Mesothelial cell of epicardium (in vitro differentiated cells): ENCODE data around the gene ARSI. TPM values are rescaled to one million over a fixed set of nuclear protein-coding genes. Genes with fewer than 3 reads are reported as not detected.

ENCODE experiments used
- DNase-seq, 2 experiments: peaks; one replicate each; pipeline ENCODE4 v3.0.0; 2021; ENCODE audit warnings: low spot score in 2 of 2; ENCODE audit not compliant: unreplicated experiment in 2 of 2
- H3K27ac Mint-ChIP-seq: 2 replicates; pipeline ENCODE4 v1.8.0; 2021; ENCODE audit warnings: mixed read lengths
- H3K27me3 Mint-ChIP-seq: 2 replicates; pipeline ENCODE4 v1.8.0; 2021; ENCODE audit warnings: low read depth, mixed read lengths
- H3K36me3 Mint-ChIP-seq: 2 replicates; pipeline ENCODE4 v1.8.0; 2021; ENCODE audit warnings: mixed read lengths
- H3K4me1 Mint-ChIP-seq: 2 replicates; pipeline ENCODE4 v1.8.0; 2021; ENCODE audit warnings: mixed read lengths
- H3K4me3 Mint-ChIP-seq: 2 replicates; pipeline ENCODE4 v1.8.0; 2021; ENCODE audit warnings: mild to moderate bottlenecking, moderate library complexity, mixed read lengths
- H3K9me3 Mint-ChIP-seq: 2 replicates; pipeline ENCODE4 v1.8.0; 2021; ENCODE audit warnings: mixed read lengths
- total RNA-seq: library from RNA; stranded (reverse); gene quantifications from 3 replicates; pipeline ENCODE4 v1.2.1, GENCODE V29; 2021
- TF ChIP-seq, protein P1 (sequence below): fragments of 200-600 bp; sonication (generic); IDR thresholded peaks from one replicate; pipeline ENCODE4 v1.5.0; 2021; ENCODE audit warnings: antibody characterized with exemption; ENCODE audit not compliant: unreplicated experiment

Gene ARSI
- total RNA-seq, 1 donor from 2014 or later: 18.8 TPM

DNA sequence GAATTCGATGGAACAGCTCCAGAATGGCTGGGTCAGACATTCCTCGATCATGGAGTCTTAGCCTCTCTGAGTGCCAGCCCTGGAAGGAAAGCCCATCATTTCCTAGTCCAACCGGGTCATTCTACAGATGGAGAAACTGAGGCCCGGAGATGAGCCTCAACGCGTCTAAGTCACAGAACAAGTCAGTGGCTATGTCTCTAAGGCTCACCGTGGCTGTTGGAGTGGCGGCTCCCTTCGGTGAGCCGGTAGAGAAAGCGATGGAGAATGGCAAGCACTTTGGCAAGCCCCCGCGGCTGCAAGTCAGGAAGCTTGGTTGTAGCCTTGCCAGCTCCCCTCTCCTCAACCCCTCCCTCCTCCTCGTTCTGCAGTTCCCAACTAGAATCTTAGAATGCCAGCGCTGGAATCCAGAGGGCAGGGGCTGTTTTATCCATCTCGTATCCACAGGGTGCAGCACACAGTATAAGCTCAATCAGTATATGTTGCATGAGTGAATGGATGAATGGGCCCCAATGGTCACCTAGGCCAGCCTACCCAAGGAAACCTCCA, 438 bp upstream of the ARSI start:
- Mint-ChIP-seq H3K27me3 (peaks cover 9% of the 10 kb centered on the region), H3K27ac (peak overlapping the region; percentile 93), H3K9me3 (no peaks in the 10 kb centered on the region), H3K4me1 (peaks cover 49% of the 10 kb centered on the region), H3K4me3 (peak overlapping the region; percentile 75), H3K36me3 (no peaks in the 10 kb centered on the region)
- DNase-seq: no peak
- TF ChIP-seq, protein P1, sequence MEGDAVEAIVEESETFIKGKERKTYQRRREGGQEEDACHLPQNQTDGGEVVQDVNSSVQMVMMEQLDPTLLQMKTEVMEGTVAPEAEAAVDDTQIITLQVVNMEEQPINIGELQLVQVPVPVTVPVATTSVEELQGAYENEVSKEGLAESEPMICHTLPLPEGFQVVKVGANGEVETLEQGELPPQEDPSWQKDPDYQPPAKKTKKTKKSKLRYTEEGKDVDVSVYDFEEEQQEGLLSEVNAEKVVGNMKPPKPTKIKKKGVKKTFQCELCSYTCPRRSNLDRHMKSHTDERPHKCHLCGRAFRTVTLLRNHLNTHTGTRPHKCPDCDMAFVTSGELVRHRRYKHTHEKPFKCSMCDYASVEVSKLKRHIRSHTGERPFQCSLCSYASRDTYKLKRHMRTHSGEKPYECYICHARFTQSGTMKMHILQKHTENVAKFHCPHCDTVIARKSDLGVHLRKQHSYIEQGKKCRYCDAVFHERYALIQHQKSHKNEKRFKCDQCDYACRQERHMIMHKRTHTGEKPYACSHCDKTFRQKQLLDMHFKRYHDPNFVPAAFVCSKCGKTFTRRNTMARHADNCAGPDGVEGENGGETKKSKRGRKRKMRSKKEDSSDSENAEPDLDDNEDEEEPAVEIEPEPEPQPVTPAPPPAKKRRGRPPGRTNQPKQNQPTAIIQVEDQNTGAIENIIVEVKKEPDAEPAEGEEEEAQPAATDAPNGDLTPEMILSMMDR: no peak

DNA sequence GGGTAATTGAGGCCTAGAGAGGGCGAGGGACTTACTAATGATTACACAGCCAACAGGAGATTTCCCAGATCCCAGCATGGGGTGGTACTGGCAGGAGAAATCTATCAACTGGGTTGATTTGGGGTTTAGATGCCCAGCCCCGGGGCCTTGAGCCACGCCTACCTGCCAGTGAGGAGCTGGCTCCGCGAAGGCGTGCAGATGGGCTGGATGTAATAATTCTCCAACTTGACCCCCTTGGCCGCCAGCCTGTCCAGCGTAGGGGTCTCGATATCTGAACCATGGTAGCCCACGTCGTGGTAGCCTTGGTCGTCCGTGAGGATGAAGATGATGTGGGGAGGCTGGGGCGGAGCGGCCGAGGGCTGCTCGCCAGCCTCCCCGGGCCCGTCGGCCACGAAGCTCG, 804 bp downstream of the ARSI start:
- Mint-ChIP-seq H3K9me3 (no peaks in the 10 kb centered on the region), H3K27ac (peak overlapping the region; percentile 13), H3K27me3 (peaks cover 9% of the 10 kb centered on the region), H3K36me3 (no peaks in the 10 kb centered on the region), H3K4me1 (peaks cover 49% of the 10 kb centered on the region), H3K4me3 (peak overlapping the region; percentile 70)
- TF ChIP-seq, protein P1: no peak
- DNase-seq: no peak

DNA sequence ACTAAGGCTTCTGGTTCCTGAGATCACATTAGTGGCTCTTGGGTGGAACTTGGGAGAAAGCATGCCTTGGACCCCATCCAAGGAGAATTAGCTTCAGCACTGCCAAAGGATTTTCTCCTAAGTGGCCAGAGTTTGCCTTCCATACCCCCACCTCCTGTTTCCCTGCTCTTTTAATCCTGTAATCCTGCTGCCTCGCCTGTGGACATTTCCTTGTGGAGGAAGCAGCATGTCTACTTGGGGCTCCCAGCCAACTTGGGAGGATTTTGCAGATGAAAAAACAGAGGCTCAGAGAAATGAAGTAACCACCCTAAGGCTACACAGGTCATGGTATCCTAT, 1.6 kb downstream of the ARSI start:
- Mint-ChIP-seq H3K4me1 (peaks cover 43% of the 10 kb centered on the region), H3K4me3 (peak overlapping the region; percentile 70), H3K27ac (peak overlapping the region; percentile 71), H3K36me3 (no peaks in the 10 kb centered on the region), H3K27me3 (peaks cover 9% of the 10 kb centered on the region), H3K9me3 (no peaks in the 10 kb centered on the region)
- TF ChIP-seq, protein P1: no peak
- no peak for DNase-seq

DNA sequence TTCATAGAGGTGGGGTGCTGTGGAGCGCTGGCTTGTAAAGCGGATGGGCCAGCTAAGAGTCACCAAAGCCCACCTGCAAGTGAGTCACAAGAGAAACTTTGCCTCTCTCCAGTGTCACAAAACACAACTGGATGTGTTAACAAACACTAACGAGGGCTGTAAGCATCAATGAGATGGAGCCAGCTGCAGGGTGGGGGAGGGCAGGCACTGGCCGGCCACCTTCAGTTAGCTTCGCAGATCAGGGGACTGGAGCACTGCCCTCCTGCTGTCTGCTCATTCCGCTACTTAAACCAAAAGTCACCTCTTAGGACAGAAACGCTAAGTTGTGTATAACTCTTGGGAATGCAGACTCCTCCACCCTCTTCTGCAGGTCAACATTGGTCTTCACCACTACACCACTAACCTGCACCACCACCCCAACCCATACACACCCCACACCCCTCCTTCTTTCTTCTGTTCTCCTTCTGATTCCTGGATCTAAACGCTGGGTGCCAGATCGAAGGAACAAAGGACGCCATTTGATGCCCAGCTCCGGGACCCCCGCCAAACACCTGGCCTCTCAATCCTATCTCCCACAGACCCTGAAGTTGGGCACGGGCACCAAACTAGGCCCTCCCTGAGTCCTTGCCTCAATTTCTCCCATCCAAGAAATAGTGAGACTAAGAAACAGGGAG, 2.1 kb downstream of the ARSI start:
- no peaks in the 10 kb centered on the region for H3K36me3 Mint-ChIP-seq
- H3K27ac Mint-ChIP-seq: peak overlapping the region; percentile 71
- DNase-seq: no peak
- H3K27me3 Mint-ChIP-seq: peaks cover 9% of the 10 kb centered on the region
- TF ChIP-seq, protein P1: no peak
- H3K4me1 Mint-ChIP-seq: peaks cover 38% of the 10 kb centered on the region
- H3K9me3 Mint-ChIP-seq: no peaks in the 10 kb centered on the region
- H3K4me3 Mint-ChIP-seq: peak overlapping the region; percentile 70

DNA sequence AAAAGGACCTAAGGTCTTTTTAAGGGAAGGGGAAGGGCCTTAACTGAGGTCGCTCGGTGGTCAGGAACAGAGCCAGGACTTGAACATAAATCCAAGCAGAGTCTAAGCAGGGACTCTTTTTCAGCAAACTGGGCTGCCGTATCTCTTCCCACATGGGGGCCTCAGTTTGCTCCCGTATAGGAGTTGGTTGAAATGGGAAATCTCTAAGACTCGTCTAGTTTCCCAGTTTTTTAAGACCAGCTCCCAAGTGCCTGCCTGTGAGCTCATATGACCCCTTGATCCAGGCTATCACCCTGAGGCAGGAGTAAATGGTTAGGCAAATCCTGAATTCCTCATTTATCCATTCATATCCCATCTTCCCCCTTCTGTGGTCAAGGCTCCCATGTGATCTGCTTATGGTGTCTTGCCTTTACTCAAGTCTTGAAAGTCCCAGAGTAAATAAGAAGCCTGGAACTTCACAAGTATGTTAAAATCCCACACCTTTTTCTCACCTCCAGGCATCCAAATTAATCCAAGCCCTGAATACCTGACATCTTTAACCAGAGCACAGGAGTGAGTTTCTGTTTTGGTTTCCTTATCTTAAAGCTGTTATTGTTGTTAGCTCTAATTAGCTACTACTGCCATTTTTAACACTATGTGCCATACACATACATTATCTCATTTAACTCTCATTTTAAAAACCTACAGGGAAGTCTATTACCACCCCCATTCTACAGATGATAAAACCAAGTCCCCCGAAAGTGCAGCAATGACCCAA, 3.0 kb downstream of the ARSI start:
- peaks cover 9% of the 10 kb centered on the region for H3K27me3 Mint-ChIP-seq
- H3K4me3 Mint-ChIP-seq: peak overlapping the region; percentile 70
- H3K9me3 Mint-ChIP-seq: no peaks in the 10 kb centered on the region
- peak overlapping the region; percentile 77 for H3K27ac Mint-ChIP-seq
- no peak for DNase-seq
- TF ChIP-seq, protein P1: no peak
- no peaks in the 10 kb centered on the region for H3K36me3 Mint-ChIP-seq
- H3K4me1 Mint-ChIP-seq: peaks cover 32% of the 10 kb centered on the region
